Measurements from ENCODE around the gene GNMT.
"Not testable (repeated sequence)": the region's sequence is repeated elsewhere in the genome, so short reads cannot be mapped to it uniquely, and the experiment has no call there.

GRCh38 chr6:42954405-42954804 is 6.1 kb upstream of the GNMT start:
- TF ChIP-seq, protein P1, sequence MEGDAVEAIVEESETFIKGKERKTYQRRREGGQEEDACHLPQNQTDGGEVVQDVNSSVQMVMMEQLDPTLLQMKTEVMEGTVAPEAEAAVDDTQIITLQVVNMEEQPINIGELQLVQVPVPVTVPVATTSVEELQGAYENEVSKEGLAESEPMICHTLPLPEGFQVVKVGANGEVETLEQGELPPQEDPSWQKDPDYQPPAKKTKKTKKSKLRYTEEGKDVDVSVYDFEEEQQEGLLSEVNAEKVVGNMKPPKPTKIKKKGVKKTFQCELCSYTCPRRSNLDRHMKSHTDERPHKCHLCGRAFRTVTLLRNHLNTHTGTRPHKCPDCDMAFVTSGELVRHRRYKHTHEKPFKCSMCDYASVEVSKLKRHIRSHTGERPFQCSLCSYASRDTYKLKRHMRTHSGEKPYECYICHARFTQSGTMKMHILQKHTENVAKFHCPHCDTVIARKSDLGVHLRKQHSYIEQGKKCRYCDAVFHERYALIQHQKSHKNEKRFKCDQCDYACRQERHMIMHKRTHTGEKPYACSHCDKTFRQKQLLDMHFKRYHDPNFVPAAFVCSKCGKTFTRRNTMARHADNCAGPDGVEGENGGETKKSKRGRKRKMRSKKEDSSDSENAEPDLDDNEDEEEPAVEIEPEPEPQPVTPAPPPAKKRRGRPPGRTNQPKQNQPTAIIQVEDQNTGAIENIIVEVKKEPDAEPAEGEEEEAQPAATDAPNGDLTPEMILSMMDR (IDR thresholded peaks at IDR 0.05; ENCODE audit: low read depth, low read length), result not testable (repeated sequence)
- TF ChIP-seq EZH2phosphoT487 (IDR thresholded peaks at IDR 0.05; ENCODE audit: low read depth), result not testable (repeated sequence)
